HEK293 (cell line): ENCODE results near the gene CCDC34.

Experiments used
- CTCF ChIA-PET: fragments of 350-600 bp; formaldehyde crosslinking; extraction: SDS; loops from one replicate; lab custom pipeline; 2021; ENCODE audit warnings: antibody characterized with exemption; lab: Yijun Ruan, JAX
- POLR2A ChIA-PET: fragments of 300-600 bp; formaldehyde crosslinking; extraction: SDS; loops from one replicate; lab custom pipeline; 2020; ENCODE audit warnings: antibody characterized with exemption, inconsistent platforms; lab: Yijun Ruan, JAX
- H3K27ac ChIP-seq: fragments of 200-500 bp; sonication (Bioruptor generic); 2 replicates; pipeline ENCODE4 v1.5.1; 2014; ENCODE audit warnings: low read depth, low read length, control low read depth, inconsistent platforms; ENCODE audit errors: extremely low read depth
- H3K36me3 ChIP-seq, 2 experiments: fragments of 200-500 bp in 1 of 2; sonication (Bioruptor generic) in 1 of 2; 1 replicate in 1 of 2; 2 replicates in 1 of 2; pipeline ENCODE4 v1.5.1; 2014 to 2017; ENCODE audit warnings: inconsistent platforms in 2 of 2, low read length in 2 of 2; ENCODE audit not compliant: control insufficient read depth in 2 of 2, insufficient read depth in 1 of 2
- H3K4me1 ChIP-seq: fragments of 200-500 bp; sonication (Bioruptor generic); 2 replicates; pipeline ENCODE4 v1.5.1; 2014; ENCODE audit warnings: mild to moderate bottlenecking, low read length, inconsistent platforms; ENCODE audit not compliant: control insufficient read depth, insufficient read depth
- H3K4me3 ChIP-seq: 2 replicates; pipeline ENCODE4 v1.5.1; 2011; ENCODE audit warnings: low read depth, mild to moderate bottlenecking, control low read depth, low read length, moderate library complexity
- H3K9me3 ChIP-seq: fragments of 200-500 bp; sonication (Bioruptor generic); 2 replicates; pipeline ENCODE4 v1.5.1; 2014; ENCODE audit warnings: low read depth, low read length, inconsistent platforms; ENCODE audit not compliant: control insufficient read depth, insufficient read depth
- BCL6B ChIP-seq: fragments of 450-650 bp; formaldehyde crosslinking; IDR thresholded peaks from 2 replicates; pipeline ENCODE4 v1.5.1; 2017; ENCODE audit warnings: missing biosample characterization, missing genetic modification characterization
- CTCF ChIP-seq: fragments of 450-650 bp; formaldehyde crosslinking; IDR thresholded peaks from 2 replicates; pipeline ENCODE4 v1.5.1; 2016; ENCODE audit warnings: missing biosample characterization, missing genetic modification characterization
- KLF9 ChIP-seq: fragments of 450-650 bp; formaldehyde crosslinking; IDR thresholded peaks from 2 replicates; pipeline ENCODE4 v1.5.1; 2016; ENCODE audit warnings: missing biosample characterization, missing genetic modification characterization, low read depth
- PRDM6 ChIP-seq: fragments of 450-650 bp; formaldehyde crosslinking; IDR thresholded peaks from 2 replicates; pipeline ENCODE4 v1.5.1; 2017; ENCODE audit warnings: missing biosample characterization, missing genetic modification characterization
- REPIN1 ChIP-seq: fragments of 450-650 bp; formaldehyde crosslinking; IDR thresholded peaks from 2 replicates; pipeline ENCODE4 v1.5.1; 2017; ENCODE audit warnings: missing biosample characterization, missing genetic modification characterization, low read depth
- SP2 ChIP-seq: fragments of 450-650 bp; formaldehyde crosslinking; IDR thresholded peaks from 2 replicates; pipeline ENCODE4 v1.5.1; 2016; ENCODE audit warnings: missing biosample characterization, missing genetic modification characterization
- ZBTB26 ChIP-seq: fragments of 450-650 bp; formaldehyde crosslinking; optimal IDR thresholded peaks from 2 replicates; pipeline ENCODE3; 2016; ENCODE audit warnings: missing biosample characterization, mild to moderate bottlenecking, missing genetic modification characterization
- ZNF132 ChIP-seq: fragments of 450-650 bp; formaldehyde crosslinking; IDR thresholded peaks from 2 replicates; pipeline ENCODE4 v1.5.1; 2017; ENCODE audit warnings: missing biosample characterization, missing genetic modification characterization, borderline replicate concordance
- ZNF138 ChIP-seq: fragments of 450-650 bp; formaldehyde crosslinking; IDR thresholded peaks from 2 replicates; pipeline ENCODE4 v1.5.1; 2016; ENCODE audit warnings: missing biosample characterization, missing genetic modification characterization, borderline replicate concordance
- ZNF157 ChIP-seq: fragments of 450-650 bp; formaldehyde crosslinking; IDR thresholded peaks from 2 replicates; pipeline ENCODE4 v1.5.1; 2016; ENCODE audit warnings: missing biosample characterization, missing genetic modification characterization
- ZNF280C ChIP-seq: fragments of 450-650 bp; formaldehyde crosslinking; IDR thresholded peaks from 2 replicates; pipeline ENCODE4 v1.5.1; 2016; ENCODE audit warnings: missing biosample characterization, missing genetic modification characterization
- ZNF426 ChIP-seq: fragments of 450-650 bp; formaldehyde crosslinking; IDR thresholded peaks from 2 replicates; pipeline ENCODE4 v1.5.1; 2017; ENCODE audit warnings: missing biosample characterization, missing genetic modification characterization, mild to moderate bottlenecking, inconsistent platforms, moderate library complexity
- ZNF518A ChIP-seq: fragments of 450-650 bp; formaldehyde crosslinking; conservative IDR thresholded peaks from 2 replicates; pipeline ENCODE4 v1.5.1; 2016; ENCODE audit warnings: low read depth, missing biosample characterization, missing genetic modification characterization
- ZNF629 ChIP-seq: fragments of 450-650 bp; formaldehyde crosslinking; IDR thresholded peaks from 2 replicates; pipeline ENCODE4 v1.5.1; 2017; ENCODE audit warnings: missing biosample characterization, missing genetic modification characterization
- ZNF639 ChIP-seq: fragments of 450-650 bp; formaldehyde crosslinking; IDR thresholded peaks from 2 replicates; pipeline ENCODE4 v1.5.1; 2016; ENCODE audit warnings: missing biosample characterization, missing genetic modification characterization
- ZNF654 ChIP-seq: fragments of 450-650 bp; formaldehyde crosslinking; IDR thresholded peaks from 2 replicates; pipeline ENCODE4 v1.5.1; 2016; ENCODE audit warnings: low read depth, missing biosample characterization, missing genetic modification characterization
- ZNF785 ChIP-seq: fragments of 450-650 bp; formaldehyde crosslinking; IDR thresholded peaks from 2 replicates; pipeline ENCODE4 v1.5.1; 2016; ENCODE audit warnings: missing biosample characterization, missing genetic modification characterization
- ZSCAN16 ChIP-seq: fragments of 450-650 bp; formaldehyde crosslinking; IDR thresholded peaks from 2 replicates; pipeline ENCODE4 v1.5.1; 2016; ENCODE audit warnings: missing biosample characterization, missing genetic modification characterization

The CCDC34 gene

GRCh38 chr11:27353593-27354358 lies 9.2 kb downstream of the CCDC34 start:
- Histone ChIP-seq H3K27ac (no peak overlapping the region), H3K4me3 (no peak overlapping the region), H3K36me3 (no peaks in the 10 kb centered on the region), H3K9me3 (no peaks in the 10 kb centered on the region; the same call in 1 of the 2 replicates), H3K4me1 (peaks cover 9% of the 10 kb centered on the region)
- ChIA-PET CTCF (no interaction called here), POLR2A (no interaction called here)
- TF ChIP-seq PRDM6 (tag by site-specific recombination), result 0 out of 2 replicates have a peak, but pooled peaks have one; percentile 22
- no peak for TF ChIP-seq ZNF138 (tag by site-specific recombination)

- POLR2A ChIA-PET, result no interaction called here
- CTCF ChIA-PET, result no interaction called here
- no peak overlapping the region for H3K4me3 ChIP-seq
- H3K4me1 ChIP-seq, result peaks cover 15% of the 10 kb centered on the region
- H3K9me3 ChIP-seq, result no peaks in the 10 kb centered on the region
- no peaks in the 10 kb centered on the region for H3K36me3 ChIP-seq
- no peak overlapping the region for H3K27ac ChIP-seq
- TF ChIP-seq ZNF654 (tag by site-specific recombination) (no peak), ZNF132 (tag by site-specific recombination) (no peak), ZBTB26 (no peak), CTCF (tag by site-specific recombination) (no peak), SP2 (tag by site-specific recombination) (no peak), ZNF426 (tag by site-specific recombination) (no peak), ZNF785 (no peak), ZNF639 (no peak), REPIN1 (tag by site-specific recombination) (no peak), ZNF280C (tag by site-specific recombination) (no peak), ZNF157 (tag by site-specific recombination) (no peak), KLF9 (tag by site-specific recombination) (no peak), ZNF518A (tag by site-specific recombination) (no peak), ZNF629 (tag by site-specific recombination) (no peak), ZSCAN16 (tag by site-specific recombination) (no peak), BCL6B (tag by site-specific recombination) (no peak)
- TF ChIP-seq, all 188 proteins: peak for 0
Measured at GRCh38 chr11:27352781-27353180, 10.2 kb downstream of the CCDC34 start.
